Measurements from ENCODE around the gene C6orf120. TPM values are rescaled to one million over a fixed set of nuclear protein-coding genes. Genes with fewer than 3 reads are reported as not detected.

C6orf120 gene
- total and polyA plus RNA-seq, 9 of the 15 experiments (the other 6 are each of a cell fraction or from before 2014, with no cell fraction given): 7.7 to 44.9 (median 34.8) TPM

DNA sequence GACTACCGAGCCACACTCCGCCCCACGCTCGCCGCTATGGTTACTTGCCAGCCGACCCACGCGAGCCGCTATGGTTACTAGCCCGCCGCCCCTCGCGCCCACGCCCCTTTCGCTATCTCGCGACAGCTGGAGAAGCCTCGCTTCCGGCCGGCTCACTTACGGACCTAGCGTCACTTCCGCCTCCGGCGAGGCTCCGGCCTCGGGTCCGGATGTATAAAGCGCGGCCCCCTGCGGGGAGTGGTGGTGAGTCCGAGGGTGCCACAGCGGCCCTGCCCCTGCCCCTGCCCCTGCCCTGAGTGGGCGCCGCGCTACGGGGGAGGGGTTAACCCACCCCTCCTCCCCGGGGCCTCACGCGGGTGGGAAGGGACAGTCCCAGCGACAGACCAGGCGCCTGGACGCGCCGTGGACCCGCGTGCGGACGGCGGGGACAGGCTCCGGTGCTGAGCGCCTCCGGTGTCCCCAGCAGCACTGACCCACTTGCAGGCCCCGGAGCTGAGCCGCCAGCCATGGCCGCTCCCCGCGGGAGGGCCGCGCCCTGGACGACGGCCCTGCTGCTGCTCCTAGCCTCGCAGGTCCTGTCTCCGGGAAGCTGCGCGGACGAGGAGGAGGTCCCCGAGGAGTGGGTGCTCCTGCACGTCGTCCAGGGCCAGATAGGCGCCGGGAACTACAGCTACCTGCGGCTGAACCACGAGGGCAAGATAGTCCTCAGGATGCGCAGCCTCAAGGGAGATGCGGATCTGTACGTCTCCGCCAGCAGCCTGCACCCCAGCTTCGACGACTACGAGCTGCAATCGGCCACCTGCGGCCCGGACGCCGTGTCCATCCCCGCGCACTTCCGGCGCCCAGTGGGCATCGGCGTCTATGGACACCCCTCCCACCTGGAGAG is at the start of gene C6orf120, which contains the start of gene WDR27 (continued):
- TF ChIP-seq NFE2L1 (tag; IDR thresholded peaks at IDR 0.05; ENCODE audit: borderline replicate concordance, low read depth): no peak
- TF ChIP-seq HDAC3 (IDR thresholded peaks at IDR 0.05; ENCODE audit: borderline replicate concordance, partially characterized antibody): no peak
- no peak for TF ChIP-seq ZNF696 (CRISPR knock-in tag; conservative IDR thresholded peaks at IDR 0.05)
- no peak for TF ChIP-seq ZNF41 (CRISPR knock-in tag; conservative IDR thresholded peaks at IDR 0.05)
- no peak for TF ChIP-seq ZNF75A (CRISPR knock-in tag; IDR thresholded peaks at IDR 0.05)
- TF ChIP-seq PHB2 (IDR thresholded peaks at IDR 0.05; ENCODE audit: low read depth): no peak
- TF ChIP-seq MCM7 (IDR thresholded peaks at IDR 0.05): no peak
- TF ChIP-seq GTF2F1 (IDR thresholded peaks at IDR 0.05; ENCODE audit: low read depth, low read length): peak; percentile 73; the same call in 1 of the 2 replicates
- TF ChIP-seq, protein P1, sequence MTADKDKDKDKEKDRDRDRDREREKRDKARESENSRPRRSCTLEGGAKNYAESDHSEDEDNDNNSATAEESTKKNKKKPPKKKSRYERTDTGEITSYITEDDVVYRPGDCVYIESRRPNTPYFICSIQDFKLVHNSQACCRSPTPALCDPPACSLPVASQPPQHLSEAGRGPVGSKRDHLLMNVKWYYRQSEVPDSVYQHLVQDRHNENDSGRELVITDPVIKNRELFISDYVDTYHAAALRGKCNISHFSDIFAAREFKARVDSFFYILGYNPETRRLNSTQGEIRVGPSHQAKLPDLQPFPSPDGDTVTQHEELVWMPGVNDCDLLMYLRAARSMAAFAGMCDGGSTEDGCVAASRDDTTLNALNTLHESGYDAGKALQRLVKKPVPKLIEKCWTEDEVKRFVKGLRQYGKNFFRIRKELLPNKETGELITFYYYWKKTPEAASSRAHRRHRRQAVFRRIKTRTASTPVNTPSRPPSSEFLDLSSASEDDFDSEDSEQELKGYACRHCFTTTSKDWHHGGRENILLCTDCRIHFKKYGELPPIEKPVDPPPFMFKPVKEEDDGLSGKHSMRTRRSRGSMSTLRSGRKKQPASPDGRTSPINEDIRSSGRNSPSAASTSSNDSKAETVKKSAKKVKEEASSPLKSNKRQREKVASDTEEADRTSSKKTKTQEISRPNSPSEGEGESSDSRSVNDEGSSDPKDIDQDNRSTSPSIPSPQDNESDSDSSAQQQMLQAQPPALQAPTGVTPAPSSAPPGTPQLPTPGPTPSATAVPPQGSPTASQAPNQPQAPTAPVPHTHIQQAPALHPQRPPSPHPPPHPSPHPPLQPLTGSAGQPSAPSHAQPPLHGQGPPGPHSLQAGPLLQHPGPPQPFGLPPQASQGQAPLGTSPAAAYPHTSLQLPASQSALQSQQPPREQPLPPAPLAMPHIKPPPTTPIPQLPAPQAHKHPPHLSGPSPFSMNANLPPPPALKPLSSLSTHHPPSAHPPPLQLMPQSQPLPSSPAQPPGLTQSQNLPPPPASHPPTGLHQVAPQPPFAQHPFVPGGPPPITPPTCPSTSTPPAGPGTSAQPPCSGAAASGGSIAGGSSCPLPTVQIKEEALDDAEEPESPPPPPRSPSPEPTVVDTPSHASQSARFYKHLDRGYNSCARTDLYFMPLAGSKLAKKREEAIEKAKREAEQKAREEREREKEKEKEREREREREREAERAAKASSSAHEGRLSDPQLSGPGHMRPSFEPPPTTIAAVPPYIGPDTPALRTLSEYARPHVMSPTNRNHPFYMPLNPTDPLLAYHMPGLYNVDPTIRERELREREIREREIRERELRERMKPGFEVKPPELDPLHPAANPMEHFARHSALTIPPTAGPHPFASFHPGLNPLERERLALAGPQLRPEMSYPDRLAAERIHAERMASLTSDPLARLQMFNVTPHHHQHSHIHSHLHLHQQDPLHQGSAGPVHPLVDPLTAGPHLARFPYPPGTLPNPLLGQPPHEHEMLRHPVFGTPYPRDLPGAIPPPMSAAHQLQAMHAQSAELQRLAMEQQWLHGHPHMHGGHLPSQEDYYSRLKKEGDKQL (CRISPR knock-in tag; IDR thresholded peaks at IDR 0.05; ENCODE audit: borderline replicate concordance): 0 out of 2 replicates have a peak, but pooled peaks have one; percentile 74
- peak; percentile 78; the same call in 1 of the 2 replicates for TF ChIP-seq GATAD2B (IDR thresholded peaks at IDR 0.05; ENCODE audit: borderline replicate concordance)
- TF ChIP-seq NEUROD1 (IDR thresholded peaks at IDR 0.05; ENCODE audit: borderline replicate concordance, low read depth, low read length, partially characterized antibody): peak; percentile 85
- TF ChIP-seq ZC3H4 (CRISPR knock-in tag; IDR thresholded peaks at IDR 0.05; ENCODE audit: borderline replicate concordance): no peak; the same call in 1 of the 2 replicates
- no peak for TF ChIP-seq ZNF239 (CRISPR knock-in tag; IDR thresholded peaks at IDR 0.05)
- TF ChIP-seq HDAC1 (IDR thresholded peaks at IDR 0.05): peak in 1 of 2 experiments; percentile 98; a peak in 1 of 4 replicates
- peak; percentile 56 for TF ChIP-seq FOSL1 (tag; conservative IDR thresholded peaks at IDR 0.05)
- TF ChIP-seq MITF (IDR thresholded peaks at IDR 0.05): no peak
- peak; percentile 85 for TF ChIP-seq NCOA6 (IDR thresholded peaks at IDR 0.05)
- TF ChIP-seq JUNB (CRISPR knock-in tag; conservative IDR thresholded peaks at IDR 0.05): no peak
- no peak for TF ChIP-seq PCBP2 (IDR thresholded peaks at IDR 0.05; ENCODE audit: low read depth, low read length, poor library complexity, severe bottlenecking)
- no peak for TF ChIP-seq FOXA1 (IDR thresholded peaks at IDR 0.05; ENCODE audit: borderline replicate concordance)
- TF ChIP-seq PHB (CRISPR knock-in tag; IDR thresholded peaks at IDR 0.05): no peak; the same call in none of the 2 replicates
- no peak for TF ChIP-seq CREBBP (IDR thresholded peaks at IDR 0.05; ENCODE audit: low read depth, low read length)
- peak; percentile 14; the same call in 1 of the 2 replicates for TF ChIP-seq ZNF436 (CRISPR knock-in tag; IDR thresholded peaks at IDR 0.05)

All from K562 (cell line).